GM11168 (cell line): ENCODE measurements around the gene DNAH17.

Experiments
- in situ Hi-C: fragments of 300-500 bp; cut with MboI; formaldehyde crosslinking; loops from one replicate; pipeline ENCODE4 v1.12.0; 2022; ENCODE audit warnings: low sequenced_read_pairs; ENCODE audit not compliant: unreplicated experiment

Gene DNAH17

GRCh38 chr17:78438694-78439325 lies 138.4 kb downstream of the DNAH17 start:
- in situ Hi-C loops, result no loop called here

GRCh38 chr17:78438271-78438691 lies 138.9 kb downstream of the DNAH17 start:
- in situ Hi-C loops, result no loop called here

DNA sequence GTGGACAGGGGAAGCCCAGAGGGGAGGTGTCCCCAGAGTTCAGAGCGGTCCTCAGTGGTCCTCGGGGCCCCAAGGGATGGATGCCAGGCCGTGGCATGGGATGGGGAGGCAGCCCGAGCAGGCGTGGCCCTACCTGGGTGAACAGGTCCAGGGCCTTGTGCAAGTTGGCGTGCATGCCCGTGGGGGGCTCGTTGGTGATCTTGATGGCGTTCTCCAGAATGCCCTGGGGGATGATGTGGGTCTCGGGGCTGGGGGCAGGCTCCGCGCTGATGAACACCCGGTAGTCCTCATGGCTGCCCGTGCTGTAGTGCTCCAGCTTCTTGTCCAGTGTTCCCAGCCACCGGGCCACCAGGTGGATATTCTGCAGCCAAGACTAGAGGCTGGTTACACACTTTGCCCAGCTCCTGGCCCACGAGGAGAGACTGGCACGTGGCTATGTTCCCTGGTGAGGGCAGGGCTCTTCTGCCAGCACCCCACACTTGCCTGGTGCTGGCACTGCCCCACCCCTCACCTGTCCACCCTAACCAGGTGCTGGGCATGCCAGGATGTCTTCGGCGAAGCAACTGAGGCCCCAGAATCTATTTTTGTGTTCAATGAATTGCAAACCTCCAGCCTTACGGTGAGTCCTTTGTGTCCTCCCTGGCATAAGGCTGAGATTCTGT lies 139.6 kb downstream of the DNAH17 start:
- in situ Hi-C loops, result no loop called here

DNA sequence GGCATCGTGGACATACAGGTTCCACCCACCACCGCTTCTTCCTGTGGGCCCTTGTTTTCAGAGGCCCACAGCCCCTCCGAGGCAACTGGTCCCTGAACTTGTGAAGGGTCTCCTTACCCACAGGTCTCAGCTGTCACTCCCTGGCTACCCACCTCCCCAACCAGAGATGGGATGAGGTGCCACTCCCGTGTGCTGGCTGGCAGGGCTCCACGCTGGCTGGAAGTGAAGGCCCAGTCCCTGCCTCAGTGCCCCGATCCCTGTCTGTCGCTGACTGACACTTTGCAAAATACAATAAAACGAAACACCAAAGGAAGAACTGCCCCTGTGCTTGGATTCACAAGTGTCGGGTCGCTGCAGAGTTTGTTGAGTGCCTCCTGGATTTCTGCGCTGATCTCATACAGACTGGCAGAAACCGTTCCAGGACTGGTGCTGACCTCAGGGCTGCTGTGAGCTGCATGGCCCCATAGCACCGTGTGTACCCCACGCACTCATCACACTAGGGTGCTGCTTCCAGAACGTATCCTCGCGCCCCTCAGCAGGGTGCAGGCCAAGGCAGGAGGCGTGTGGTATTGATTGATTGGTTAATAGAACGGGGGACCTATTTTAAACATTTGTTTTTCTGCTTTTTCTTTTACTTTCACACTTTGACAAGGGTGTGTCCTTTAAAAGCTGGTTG lies 141.7 kb downstream of the DNAH17 start:
- in situ Hi-C loops, result no loop called here

DNA sequence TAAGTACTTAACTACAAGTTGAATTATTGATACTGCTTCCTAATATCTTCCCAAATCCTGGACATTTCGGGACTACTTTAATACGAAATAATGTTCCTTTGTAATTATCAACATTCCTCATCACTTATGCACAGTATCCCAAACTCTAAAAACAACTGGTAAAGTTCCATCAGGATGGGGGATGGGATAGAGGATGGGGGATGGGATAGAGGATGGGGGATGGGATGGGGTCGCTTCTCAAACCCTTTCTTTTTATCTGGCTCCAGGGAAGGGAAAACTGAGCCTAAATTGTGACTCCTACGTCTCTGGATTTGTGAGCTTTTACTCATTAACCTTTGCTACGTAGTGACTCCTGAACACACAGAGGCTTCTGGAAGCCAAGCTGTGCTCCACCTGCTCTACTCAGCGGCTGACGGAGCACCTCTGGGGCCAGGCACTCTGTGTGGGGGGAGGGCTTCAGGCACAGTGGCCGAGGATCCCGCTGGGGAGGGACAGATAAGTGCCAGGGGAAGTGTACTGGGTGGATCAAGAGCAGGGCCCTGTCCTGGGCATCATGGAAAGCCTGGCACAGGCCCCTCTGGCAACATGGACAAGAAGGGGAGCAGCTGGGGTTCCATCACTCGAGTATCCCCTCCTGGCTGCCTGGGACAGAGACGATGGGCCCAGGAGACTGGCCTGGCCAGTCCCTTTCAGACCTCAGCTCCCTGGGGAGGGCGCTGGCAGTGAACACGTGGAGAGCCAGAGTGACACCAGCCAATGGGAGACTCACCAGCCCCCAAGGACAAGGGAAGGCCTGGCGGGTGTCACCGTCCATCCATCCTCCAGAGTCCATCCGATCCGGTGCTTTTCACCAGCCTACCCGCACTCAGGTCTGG lies 142.5 kb downstream of the DNAH17 start:
- in situ Hi-C loops, result no loop called here

GRCh38 chr17:78433780-78434335 lies 143.3 kb downstream of the DNAH17 start:
- in situ Hi-C loops, result no loop called here

- in situ Hi-C loops, result no loop called here
Measured at GRCh38 chr17:78433013-78433727, 144.0 kb downstream of the DNAH17 start.

- in situ Hi-C loops, result no loop called here
Measured at GRCh38 chr17:78432226-78433012, 144.8 kb downstream of the DNAH17 start.

DNA sequence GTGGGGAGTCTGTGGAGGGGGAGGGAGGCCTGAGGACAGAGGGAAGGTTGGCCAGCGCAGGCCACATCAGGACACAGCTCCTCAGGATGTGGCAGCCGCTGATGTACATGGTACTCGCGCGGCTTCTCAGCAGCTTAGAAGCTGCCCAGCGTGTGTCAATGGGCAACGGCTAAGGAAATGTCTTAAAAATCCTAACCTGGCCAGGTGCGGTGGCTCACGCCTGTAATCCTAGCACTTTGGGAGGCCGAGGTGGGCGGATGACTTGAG lies 145.6 kb downstream of the DNAH17 start:
- in situ Hi-C loops, result no loop called here

GRCh38 chr17:78430892-78431691 lies 146.1 kb downstream of the DNAH17 start:
- in situ Hi-C loops, result no loop called here

DNA sequence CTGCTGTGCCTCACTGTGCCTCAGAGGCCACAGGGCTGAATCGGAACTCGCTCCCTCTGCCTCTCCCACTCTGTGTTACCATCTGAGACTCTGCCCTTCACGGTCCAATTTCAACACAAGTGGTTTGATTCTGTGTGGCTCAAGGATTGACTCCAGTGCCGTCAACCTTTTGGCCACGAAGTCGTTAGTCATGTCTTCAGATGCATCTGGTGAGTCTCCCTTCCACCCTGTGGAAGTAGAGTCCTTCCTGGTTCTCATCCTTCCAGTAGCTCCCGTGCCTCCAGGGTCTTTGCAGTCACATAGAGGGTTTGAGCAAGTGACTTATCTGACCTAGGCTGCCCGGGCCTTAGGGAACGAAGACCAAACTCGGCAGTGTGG lies 147.6 kb downstream of the DNAH17 start:
- in situ Hi-C loops, result no loop called here

DNA sequence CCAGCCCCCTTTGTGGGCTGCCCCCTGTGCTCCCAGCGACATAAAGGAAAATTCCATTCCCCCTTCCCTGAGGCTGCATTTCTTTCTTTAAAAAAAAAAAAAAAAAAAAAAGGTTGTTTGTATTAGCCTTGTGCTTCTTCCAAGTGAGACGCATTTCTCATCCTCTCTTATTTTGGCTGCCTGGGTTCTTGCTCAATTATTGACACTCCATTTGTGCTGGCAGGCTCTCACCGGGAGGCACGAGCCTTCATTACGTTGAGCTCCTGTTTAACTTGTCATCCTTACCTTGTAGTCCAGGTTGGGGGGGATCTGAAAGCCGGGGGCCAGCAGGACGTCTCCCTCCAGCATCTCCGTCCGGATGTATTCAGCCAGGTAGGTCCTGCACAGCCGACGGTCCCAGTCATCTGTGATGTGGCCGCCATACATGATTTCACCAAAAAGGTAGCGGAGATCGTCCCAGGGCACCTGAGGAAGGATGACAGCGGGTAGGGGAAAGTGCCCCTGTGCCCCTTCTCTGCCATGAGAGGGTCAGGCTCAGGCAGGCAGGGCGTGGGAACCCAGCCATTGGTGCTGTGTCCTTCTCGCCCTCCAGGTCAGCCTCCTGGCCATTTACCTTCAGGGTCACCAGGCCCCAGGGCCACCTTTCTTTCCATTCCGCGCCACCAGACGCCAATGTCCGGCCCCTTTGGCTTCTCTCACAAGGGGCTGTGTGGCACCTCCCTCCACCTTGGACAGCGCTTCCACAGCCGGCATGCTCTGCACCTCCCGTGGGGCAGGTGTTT lies 148.2 kb downstream of the DNAH17 start:
- in situ Hi-C loops, result no loop called here

DNA sequence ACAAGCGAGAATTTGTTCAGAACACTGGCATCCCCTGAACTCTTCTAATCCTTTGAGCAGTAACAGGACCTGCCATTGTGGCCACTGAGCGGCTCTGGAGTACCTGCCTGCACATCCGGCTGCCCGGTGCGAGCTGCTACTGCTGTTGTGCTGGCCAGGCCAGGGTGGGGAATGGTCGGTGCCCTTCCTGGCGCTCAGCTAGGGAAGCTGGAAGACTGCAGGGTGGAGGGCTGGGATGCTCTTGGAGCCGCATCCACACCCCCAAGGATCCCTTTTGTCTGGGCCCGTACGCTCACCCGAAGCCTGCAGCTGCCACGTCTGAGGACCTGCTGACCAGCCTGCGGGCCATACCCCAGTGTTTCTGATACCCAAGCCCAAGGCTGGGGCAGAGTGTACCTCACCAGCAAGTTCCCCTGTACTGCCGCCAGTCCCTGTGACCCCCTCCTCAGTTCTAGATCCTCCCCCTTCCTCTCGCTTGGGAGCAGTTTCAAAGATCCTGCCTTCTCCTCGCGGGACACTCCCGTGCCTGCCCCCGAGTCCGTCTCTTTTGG lies 149.1 kb downstream of the DNAH17 start:
- in situ Hi-C loops, result no loop called here

DNA sequence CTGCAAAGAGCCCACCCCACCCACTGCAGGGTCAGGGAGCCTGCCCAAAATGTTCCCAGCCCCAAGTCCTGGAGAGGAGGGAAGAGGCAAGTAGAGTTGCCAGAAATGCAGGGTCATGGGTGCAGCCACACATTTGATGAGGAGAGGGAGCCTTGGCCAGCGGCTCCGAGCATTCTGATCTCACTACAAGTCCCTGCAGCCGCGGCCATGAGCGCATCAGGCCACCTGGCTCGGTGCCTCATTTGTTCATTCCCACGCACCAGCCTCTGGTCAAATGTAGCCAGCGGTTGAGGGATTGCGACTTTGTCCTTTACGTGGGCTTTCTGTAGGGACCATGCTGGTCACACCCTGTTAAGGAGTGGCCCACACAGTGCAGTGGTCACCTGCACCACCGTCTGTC lies 150.1 kb downstream of the DNAH17 start:
- in situ Hi-C loops, result no loop called here

DNA sequence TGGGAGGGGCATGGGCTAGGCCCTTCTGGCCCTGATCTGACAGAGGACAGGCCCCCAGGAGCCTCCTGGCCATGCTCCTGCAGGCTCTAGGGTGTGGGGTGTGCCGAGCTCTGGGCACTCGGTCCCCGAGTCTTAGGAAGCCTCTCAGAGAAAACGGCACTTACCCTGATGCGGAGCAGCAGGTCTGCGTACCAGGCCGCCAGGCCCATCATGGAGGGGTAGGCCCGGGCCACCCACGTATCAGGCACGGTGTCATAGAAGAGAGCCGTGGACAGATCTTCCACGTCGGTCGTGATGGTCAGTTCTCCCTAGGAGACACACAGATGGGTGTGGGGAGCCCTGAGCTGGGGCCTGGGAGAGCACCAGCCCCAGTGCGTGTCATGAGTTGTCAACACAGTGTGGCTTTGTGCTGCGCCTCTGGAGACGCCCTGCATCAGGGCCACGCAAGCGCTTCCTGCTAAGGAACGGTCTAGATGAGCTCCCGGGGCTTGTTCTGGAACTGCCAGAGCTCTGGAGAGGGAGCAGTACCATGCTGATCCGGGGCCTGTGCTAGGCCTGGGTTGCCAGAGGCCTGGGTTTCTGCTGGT lies 150.8 kb downstream of the DNAH17 start:
- in situ Hi-C loops, result no loop called here

- in situ Hi-C loops, result no loop called here
Measured at GRCh38 chr17:78425429-78425828, 151.8 kb downstream of the DNAH17 start.
